ENCODE data around the gene STRN.
"Not testable (repeated sequence)": the region's sequence is repeated elsewhere in the genome, so short reads cannot be mapped to it uniquely, and the experiment has no call there.

The STRN gene

DNA sequence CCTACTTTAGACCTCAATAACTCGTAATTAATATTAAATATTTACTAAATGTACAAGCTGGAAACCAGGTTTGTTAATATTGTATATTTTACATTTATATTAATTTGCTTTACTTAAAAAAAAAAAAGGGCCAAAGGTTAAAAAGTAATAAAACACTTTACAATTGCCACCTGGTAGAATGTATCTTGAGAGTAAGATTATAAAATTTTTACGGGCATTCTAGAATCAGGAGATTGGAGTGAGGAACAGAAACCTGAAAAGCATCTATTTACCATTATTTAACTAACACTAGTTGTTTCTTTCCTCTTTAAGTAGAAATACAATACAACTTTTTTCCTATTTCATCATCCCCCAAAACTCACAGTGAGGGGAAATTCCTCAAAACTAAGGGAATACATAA lies 15.6 kb upstream of the STRN start:
- no peak for DNase-seq (ENCODE audit: low read depth)
- no peak for TF ChIP-seq MYC (IDR thresholded peaks at IDR 0.05; ENCODE audit: low read depth, low read length)
- no peak for TF ChIP-seq POLR2A (IDR thresholded peaks at IDR 0.05; ENCODE audit: extremely low read depth, insufficient read length)
- TF ChIP-seq, protein P1, sequence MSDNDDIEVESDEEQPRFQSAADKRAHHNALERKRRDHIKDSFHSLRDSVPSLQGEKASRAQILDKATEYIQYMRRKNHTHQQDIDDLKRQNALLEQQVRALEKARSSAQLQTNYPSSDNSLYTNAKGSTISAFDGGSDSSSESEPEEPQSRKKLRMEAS (IDR thresholded peaks at IDR 0.05; ENCODE audit: low read depth, low read length) = no peak
- no peak for TF ChIP-seq CTCF (IDR thresholded peaks at IDR 0.05; ENCODE audit: low read depth, low read length)
- H3K4me3 ChIP-seq (ENCODE audit: low read depth, low read length) = no peak overlapping the region

DNA sequence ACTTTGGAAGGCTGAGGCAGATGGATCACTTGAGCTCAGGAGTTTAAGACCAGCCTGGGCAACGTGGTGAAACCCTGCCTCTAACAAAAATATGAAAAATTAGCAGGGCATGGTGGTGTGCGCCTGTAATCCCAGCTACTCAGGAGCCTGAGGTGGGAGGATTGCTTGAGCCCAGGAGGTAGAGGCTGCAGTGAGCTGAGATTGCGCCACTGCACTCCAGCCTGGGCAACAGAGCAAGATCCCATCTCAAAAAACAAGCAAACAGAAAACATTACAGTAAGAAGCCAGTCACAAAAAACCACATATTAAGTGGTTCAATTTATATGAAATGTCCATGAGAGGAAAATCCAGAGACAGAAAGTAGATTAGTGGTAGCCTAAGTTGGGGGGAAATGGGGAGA lies 12.7 kb upstream of the STRN start:
- H3K4me3 ChIP-seq (ENCODE audit: low read depth, low read length); DNase-seq (ENCODE audit: low read depth): not testable (repeated sequence)

GRCh38 chr2:36976065-36976464 lies 9.7 kb upstream of the STRN start:
- DNase-seq (ENCODE audit: low read depth) = no peak
- H3K4me3 ChIP-seq (ENCODE audit: low read depth, low read length) = no peak overlapping the region
- TF ChIP-seq CTCF (IDR thresholded peaks at IDR 0.05; ENCODE audit: low read depth, low read length) (no peak), MYC (IDR thresholded peaks at IDR 0.05; ENCODE audit: low read depth, low read length) (no peak), POLR2A (IDR thresholded peaks at IDR 0.05; ENCODE audit: extremely low read depth, insufficient read length) (no peak)
- TF ChIP-seq, protein P1 (IDR thresholded peaks at IDR 0.05; ENCODE audit: low read depth, low read length) = no peak

DNA sequence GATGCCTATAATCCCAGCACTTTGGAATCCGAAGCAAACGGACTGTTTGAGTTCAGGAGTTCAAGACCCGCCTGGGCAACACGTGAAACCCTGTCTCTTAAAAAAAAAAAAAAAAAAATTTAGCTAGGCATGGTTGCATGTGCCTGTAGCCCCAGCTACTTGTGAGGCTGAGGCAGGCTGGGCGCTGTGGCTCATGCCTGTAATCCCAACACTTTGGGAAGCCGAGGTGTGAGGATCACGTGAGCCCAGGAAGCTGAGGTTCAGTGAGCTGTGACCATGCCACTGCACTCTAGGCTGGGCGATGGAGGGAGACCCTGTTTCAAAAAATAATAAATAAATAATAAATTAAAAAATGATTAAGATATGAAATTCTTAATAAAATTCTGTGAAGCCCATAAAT lies 9.0 kb upstream of the STRN start:
- DNase-seq (ENCODE audit: low read depth) = no peak
- no peak overlapping the region for H3K4me3 ChIP-seq (ENCODE audit: low read depth, low read length)
- no peak for TF ChIP-seq MYC (IDR thresholded peaks at IDR 0.05; ENCODE audit: low read depth, low read length)
- TF ChIP-seq CTCF (IDR thresholded peaks at IDR 0.05; ENCODE audit: low read depth, low read length) = no peak
- TF ChIP-seq, protein P1 (IDR thresholded peaks at IDR 0.05; ENCODE audit: low read depth, low read length) = no peak
- TF ChIP-seq POLR2A (IDR thresholded peaks at IDR 0.05; ENCODE audit: extremely low read depth, insufficient read length) = no peak

- TF ChIP-seq MYC (IDR thresholded peaks at IDR 0.05; ENCODE audit: low read depth, low read length) = no peak
- TF ChIP-seq CTCF (IDR thresholded peaks at IDR 0.05; ENCODE audit: low read depth, low read length) = no peak
- TF ChIP-seq, protein P1 (IDR thresholded peaks at IDR 0.05; ENCODE audit: low read depth, low read length) = no peak
- TF ChIP-seq POLR2A (IDR thresholded peaks at IDR 0.05; ENCODE audit: extremely low read depth, insufficient read length) = no peak
- H3K4me3 ChIP-seq (ENCODE audit: low read depth, low read length) = no peak overlapping the region
- no peak for DNase-seq (ENCODE audit: low read depth)
Observed at GRCh38 chr2:36973320-36973719, 7.0 kb upstream of the STRN start.

DNA sequence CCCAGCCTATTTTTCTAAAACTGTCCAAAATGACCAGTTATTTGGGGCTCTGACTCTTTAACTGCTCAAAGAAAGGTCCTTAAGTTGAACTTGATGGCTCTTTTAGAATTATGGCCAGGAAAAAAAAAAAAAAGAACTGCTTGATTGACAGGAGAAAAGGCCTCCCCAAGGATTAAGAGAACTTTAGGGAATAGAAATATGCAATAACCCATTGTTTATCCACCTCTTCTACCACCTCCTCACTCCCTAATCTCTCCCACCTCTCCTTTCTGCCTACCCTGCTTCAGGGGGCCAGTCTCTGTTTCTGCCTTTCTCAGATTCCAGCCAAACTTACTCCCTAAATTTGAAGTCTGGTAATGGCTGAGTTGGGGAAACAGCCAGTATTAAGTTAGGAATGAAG lies 5.7 kb upstream of the STRN start:
- no peak overlapping the region for H3K4me3 ChIP-seq (ENCODE audit: low read depth, low read length)
- DNase-seq (ENCODE audit: low read depth) = no peak
- TF ChIP-seq, protein P1 (IDR thresholded peaks at IDR 0.05; ENCODE audit: low read depth, low read length) = no peak
- TF ChIP-seq MYC (IDR thresholded peaks at IDR 0.05; ENCODE audit: low read depth, low read length) (no peak), CTCF (IDR thresholded peaks at IDR 0.05; ENCODE audit: low read depth, low read length) (no peak), POLR2A (IDR thresholded peaks at IDR 0.05; ENCODE audit: extremely low read depth, insufficient read length) (no peak)

Data from NB4 (cell line).